Skeletal muscle satellite cell (primary cell): ENCODE data around the gene RNF126.
"Not testable (repeated sequence)": the region's sequence is repeated elsewhere in the genome, so short reads cannot be mapped to it uniquely, and the experiment has no call there.

Experiments
- H3K27me3 ChIP-seq: 2 replicates; pipeline ENCODE4 v1.7.0; 2013; ENCODE audit warnings: low read length; ENCODE audit not compliant: control insufficient read depth, insufficient read depth
- H3K36me3 ChIP-seq: 2 replicates; pipeline ENCODE4 v1.7.0; 2013; ENCODE audit warnings: mild to moderate bottlenecking, control low read depth, low read length; ENCODE audit not compliant: insufficient read depth
- H3K4me1 ChIP-seq: 2 replicates; pipeline ENCODE4 v1.7.0; 2013; ENCODE audit warnings: low read length; ENCODE audit not compliant: control insufficient read depth, insufficient read depth
- H3K4me2 ChIP-seq: 2 replicates; pipeline ENCODE4 v1.7.0; 2013; ENCODE audit warnings: mild to moderate bottlenecking, low read length
- H3K4me3 ChIP-seq: 2 replicates; pipeline ENCODE4 v1.7.0; 2013; ENCODE audit warnings: low read length
- H3K9ac ChIP-seq: 2 replicates; pipeline ENCODE4 v1.7.0; 2013; ENCODE audit warnings: mild to moderate bottlenecking, low read depth, low read length, moderate library complexity
- H3K9me3 ChIP-seq: replicated peaks from 2 replicates; pipeline ENCODE4 v1.7.0; 2013; ENCODE audit warnings: mild to moderate bottlenecking, control low read depth, low read length

The RNF126 gene

DNA sequence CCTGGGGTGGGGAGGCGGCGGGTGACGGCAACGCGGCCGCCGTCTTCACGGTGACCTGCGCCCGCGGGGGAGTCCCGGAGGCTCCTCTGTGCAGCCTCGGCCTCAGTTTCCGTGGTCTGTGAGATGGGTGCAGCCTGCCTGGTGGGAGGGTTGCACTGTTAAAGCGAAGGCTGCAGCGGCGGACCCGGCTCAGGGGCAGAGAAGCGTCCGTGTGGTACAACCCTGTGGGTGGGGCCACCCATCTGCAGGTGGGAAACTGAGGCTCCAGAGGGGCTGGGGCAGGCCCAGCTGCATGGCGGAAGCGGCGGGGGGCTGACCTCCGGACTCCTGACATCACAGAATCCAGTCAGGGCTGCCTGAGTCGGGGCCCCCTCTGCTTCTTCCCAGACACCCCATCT is 22.9 kb downstream of the RNF126 start:
- Histone ChIP-seq H3K36me3 (peaks cover 10% of the 10 kb centered on the region), H3K4me1 (peaks cover 6% of the 10 kb centered on the region), H3K9me3 (no peaks in the 10 kb centered on the region), H3K4me3 (peak overlapping the region; percentile 68), H3K4me2 (peak overlapping the region; percentile 89), H3K9ac (no peak overlapping the region), H3K27me3 (no peaks in the 10 kb centered on the region)

DNA sequence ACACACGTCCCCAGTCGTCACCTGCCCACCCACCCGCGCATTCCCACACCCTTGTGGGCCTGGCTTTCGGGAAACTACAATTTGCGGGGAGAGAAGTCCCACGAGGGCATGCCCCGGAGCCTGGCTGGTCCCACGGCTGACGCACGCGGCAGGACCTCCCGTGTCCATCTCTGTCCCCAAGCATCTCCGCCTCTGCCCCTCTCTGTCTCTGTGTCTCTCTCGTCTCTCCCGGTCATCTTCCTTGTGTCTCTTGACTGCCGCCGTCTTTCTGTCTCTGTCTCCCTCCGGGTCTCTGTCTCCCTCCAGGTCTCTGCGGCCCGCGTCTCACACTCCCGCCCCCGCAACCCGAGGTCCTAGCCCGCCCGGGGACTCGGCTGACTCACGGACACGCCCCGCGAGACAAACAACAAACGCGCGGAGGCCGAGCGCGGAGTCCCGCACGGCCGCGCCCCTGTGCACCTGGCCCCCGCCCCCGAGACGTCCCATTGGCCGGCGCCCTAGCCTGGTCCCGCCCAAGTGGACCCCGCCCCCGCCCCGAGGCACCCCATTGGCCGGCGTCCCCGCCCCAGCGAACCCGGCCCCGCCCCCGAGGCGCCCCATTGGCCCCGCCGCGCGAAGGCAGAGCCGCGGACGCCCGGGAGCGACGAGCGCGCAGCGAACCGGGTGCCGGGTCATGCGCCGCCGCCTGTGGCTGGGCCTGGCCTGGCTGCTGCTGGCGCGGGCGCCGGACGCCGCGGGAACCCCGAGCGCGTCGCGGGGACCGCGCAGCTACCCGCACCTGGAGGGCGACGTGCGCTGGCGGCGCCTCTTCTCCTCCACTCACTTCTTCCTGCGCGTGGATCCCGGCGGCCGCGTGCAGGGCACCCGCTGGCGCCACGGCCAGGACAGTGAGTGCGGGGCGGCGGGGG is 23.5 kb downstream of the RNF126 start, which contains the start of gene FGF22:
TSS of gene FGF22 (plus strand) at position 627 of the 908 bp plus-strand sequence. CDS start at position 674, 47 bp downstream.
- Histone ChIP-seq H3K4me2 (peak within 1 kb of the TSS; percentile 89), H3K9ac (peak within 1 kb of the TSS; percentile 17), H3K36me3 (peaks cover 4% of the 10 kb centered on the region)

DNA sequence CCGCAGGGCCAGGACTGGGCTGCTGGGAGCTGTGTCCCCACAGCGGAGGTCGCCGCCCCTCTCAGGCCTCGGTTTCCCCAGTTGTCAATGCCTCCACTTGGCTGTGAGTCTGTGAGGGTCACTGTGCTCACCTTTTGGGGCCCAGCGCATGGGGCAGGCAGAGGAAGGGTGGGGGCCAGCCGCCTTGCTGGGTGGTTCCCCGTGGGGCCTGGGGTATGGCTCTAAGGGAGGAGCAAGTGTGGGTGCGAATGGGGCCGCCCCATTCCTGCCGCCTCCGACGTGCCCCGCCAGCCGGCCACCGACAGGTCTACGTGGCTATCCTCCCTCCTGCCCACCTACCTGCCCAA is 24.1 kb downstream of the RNF126 start:
- Histone ChIP-seq H3K4me3 (peak overlapping the region; percentile 70), H3K4me2 (peak overlapping the region; percentile 88), H3K9ac (peak overlapping the region; percentile 17), H3K4me1 (peaks cover 12% of the 10 kb centered on the region), H3K27me3 (no peaks in the 10 kb centered on the region), H3K9me3 (no peaks in the 10 kb centered on the region), H3K36me3 (no peaks in the 10 kb centered on the region)

More for the DNA sequence above, 23.5 kb downstream of the RNF126 start, which contains the start of gene FGF22:
- Histone ChIP-seq H3K4me3 (peak within 1 kb of the TSS; percentile 70), H3K4me1 (peaks cover 6% of the 10 kb centered on the region), H3K27me3 (no peaks in the 10 kb centered on the region), H3K9me3 (no peaks in the 10 kb centered on the region)

DNA sequence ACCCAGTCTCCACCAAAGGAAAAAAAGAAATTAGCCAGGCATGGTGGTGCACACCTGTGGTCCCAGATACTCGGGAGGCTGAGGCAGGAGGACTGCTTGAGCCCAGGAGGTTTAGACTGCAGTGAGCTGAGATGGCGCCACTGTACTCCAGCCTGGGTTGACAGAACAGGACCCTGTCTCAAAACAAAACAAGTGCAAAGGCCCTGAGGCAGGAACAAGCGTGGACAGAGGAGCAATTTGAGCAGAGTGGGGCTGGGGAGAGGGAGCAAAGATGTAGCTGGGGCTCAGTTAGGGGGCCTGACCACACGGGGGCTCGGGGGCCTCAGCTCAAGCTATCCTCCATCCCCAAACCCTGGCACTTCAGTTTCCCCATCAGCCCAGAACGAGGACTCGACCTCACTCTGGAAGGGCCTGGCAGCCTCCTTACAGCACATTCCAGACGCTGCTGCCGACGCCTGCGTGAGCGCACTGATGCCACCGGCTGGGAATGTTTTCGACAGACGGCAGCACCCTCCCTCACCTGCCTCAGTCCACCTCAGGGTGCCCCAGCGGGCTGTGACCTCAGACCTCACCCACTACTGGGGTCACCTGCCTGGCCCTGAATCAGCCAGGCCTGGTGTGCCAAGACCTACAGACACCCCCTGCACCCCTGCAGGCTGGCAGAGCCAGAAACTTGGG is 27.9 kb downstream of the RNF126 start:
- H3K4me2 ChIP-seq, result no peak overlapping the region
- no peaks in the 10 kb centered on the region for H3K36me3 ChIP-seq
- H3K9ac ChIP-seq, result no peak overlapping the region
- no peaks in the 10 kb centered on the region for H3K27me3 ChIP-seq
- peaks cover 21% of the 10 kb centered on the region for H3K4me1 ChIP-seq
- no peak overlapping the region for H3K4me3 ChIP-seq
- no peaks in the 10 kb centered on the region for H3K9me3 ChIP-seq

DNA sequence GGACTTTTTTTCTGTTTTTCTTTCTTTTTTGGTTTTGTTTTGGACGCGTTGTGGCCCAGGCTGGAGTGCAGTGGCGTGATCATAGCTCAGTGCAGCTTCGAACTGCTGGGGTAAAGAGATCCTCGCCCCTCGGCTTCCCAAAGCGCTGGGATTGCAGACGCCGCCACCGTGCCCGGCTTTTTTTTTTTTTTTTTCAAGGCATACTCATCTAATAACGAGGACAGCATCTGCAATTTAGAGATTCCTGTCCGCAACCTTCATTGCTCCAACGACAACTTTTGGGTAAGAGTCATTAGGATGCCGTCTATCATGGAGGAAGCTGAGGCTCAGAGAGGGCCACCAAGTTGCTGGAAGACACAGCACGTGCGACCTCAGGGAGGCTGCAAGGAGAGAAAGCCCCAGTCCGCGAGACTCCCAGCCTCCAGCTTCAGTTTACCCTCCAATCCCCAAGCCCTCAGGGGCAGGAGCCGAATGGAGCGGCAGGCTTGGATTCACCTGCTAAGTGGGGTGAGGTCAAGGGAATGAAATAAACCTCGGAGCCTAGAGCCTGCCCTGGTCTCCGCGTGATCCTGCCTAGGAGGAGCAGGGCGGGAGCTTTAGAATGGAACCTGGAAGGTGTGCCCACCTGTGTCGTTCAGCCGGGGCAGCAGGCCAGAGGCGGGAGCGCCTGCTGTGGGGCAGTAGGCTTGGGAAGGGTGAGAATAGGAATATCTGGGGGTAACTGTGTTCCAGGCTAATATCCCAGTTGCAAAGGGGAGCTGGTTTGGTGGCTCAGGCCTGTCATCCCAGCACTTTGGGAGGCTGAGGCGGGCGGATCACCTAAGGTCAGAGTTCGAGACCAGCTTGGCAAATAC is 29.0 kb downstream of the RNF126 start:
- Histone ChIP-seq H3K27me3 (no peaks in the 10 kb centered on the region), H3K4me1 (peaks cover 17% of the 10 kb centered on the region), H3K36me3 (peaks cover 2% of the 10 kb centered on the region), H3K9ac (peak overlapping the region; percentile 87), H3K4me2 (peak overlapping the region; percentile 100), H3K9me3 (no peaks in the 10 kb centered on the region), H3K4me3 (peak overlapping the region; percentile 99)

DNA sequence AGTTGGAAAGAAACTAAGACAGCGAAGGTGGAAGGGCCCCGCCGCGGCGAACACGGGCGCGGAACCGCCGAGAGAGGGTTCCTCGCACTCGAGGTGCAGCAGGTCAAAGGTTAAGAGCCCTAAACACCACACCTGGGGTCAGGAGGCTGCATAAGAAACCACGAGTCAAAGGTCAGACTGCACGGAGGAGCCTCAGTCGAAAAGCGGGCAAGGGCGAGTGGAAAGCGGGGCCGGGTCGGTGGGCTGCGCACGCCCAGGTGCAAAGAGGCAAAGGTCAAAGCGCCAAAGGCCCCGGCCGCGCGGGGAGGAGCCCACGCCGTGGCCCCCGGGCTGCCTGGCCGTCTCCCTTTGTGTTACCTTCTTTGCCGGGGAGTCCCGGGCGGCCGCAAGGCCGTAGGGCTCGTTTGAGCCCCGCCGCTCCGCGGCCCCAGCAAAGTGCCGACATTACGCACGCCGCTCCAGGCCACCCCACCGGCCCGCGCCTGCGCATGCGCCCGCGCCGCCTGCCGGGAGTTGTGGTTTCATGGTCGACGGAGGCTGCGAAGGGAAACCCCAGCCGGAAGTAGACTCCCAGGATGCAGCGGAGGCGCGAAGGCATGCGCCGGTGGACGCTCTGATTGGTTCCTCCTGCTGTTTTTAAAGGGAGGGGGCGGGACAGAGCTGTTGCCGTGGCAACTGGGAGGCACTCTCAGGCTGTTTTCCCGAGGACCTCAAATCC is 29.8 kb downstream of the RNF126 start, which contains the start of gene POLRMT:
TSS of gene POLRMT (minus strand) at position 470 of the 718 bp plus-strand sequence. CDS start at position 445, 25 bp downstream.
- peak within 1 kb of the TSS; percentile 99 for H3K4me3 ChIP-seq
- peak within 1 kb of the TSS; percentile 100 for H3K4me2 ChIP-seq
- peak within 1 kb of the TSS; percentile 91 for H3K9ac ChIP-seq
- H3K36me3 ChIP-seq, result peaks cover 6% of the 10 kb centered on the region
- peaks cover 15% of the 10 kb centered on the region for H3K4me1 ChIP-seq
- no peaks in the 10 kb centered on the region for H3K27me3 ChIP-seq
- H3K9me3 ChIP-seq, result no peaks in the 10 kb centered on the region

DNA sequence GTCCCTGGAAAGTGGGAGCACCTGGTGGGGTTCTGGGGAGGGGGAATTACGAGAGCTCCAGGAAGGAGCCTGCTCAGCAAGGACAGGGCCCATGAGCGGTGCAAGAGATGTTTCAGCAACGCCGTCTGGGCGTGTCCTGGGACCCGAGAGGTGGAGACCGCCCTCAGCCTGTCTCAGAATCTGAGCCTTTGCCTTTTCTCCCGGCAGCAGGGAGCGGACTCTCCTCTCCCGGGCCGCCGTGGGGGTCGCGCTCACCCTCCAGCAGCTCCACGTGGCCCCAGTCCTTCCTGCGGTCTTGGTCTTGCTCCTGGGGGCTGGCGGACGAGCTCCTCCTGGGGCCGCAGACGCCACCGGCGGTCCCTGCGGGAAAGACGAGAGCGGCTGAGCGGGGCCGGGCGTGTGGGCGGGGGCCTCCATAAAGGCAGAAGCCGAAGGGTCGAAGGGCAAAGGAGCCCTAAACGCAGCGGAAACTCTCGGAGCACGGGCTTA is 30.4 kb downstream of the RNF126 start:
- Histone ChIP-seq H3K9me3 (no peaks in the 10 kb centered on the region), H3K4me1 (peaks cover 15% of the 10 kb centered on the region), H3K4me2 (peak overlapping the region; percentile 100), H3K4me3 (peak overlapping the region; percentile 99), H3K36me3 (peaks cover 9% of the 10 kb centered on the region), H3K27me3 (no peaks in the 10 kb centered on the region), H3K9ac (peak overlapping the region; percentile 91)

DNA sequence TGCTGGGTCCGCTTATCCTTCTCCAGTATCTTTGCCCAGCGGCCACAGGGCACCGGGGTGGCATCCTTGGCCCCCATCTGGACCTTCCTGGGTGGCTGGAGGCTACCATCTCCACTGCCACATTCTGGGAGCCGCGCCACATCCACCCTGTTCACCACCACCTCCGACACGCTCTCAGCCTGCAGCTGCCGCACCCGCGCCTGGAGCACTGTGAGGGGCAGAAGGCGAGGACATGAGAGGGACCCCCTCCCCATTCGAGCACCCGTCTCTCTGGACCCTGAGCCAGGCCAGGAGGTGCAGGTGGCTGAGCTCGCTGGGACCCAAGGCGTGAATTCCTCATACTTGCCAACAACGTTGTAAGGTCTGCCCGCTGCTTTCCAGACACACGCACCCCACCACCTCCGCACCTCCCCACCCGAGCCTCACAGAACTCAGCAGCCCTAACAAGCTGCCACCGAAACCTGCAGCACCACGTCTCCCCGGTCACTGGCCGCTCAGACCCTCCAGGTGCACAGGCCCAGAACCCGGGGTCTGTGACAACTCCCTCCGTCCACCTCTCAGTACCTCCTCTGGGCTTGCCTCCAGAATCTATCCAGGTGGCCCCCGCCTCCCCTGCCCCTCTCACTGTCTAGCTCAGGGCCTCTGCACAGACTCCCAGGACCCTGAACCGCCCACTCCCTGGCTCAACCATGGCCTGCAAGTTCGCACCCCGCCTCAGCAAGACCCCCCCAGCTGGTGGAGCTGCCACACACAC is 32.9 kb downstream of the RNF126 start:
- no peaks in the 10 kb centered on the region for H3K27me3 ChIP-seq
- no peak overlapping the region for H3K4me3 ChIP-seq
- H3K4me1 ChIP-seq, result peaks cover 15% of the 10 kb centered on the region
- H3K36me3 ChIP-seq, result peaks cover 15% of the 10 kb centered on the region
- no peak overlapping the region for H3K4me2 ChIP-seq
- no peak overlapping the region for H3K9ac ChIP-seq
- H3K9me3 ChIP-seq, result no peaks in the 10 kb centered on the region

DNA sequence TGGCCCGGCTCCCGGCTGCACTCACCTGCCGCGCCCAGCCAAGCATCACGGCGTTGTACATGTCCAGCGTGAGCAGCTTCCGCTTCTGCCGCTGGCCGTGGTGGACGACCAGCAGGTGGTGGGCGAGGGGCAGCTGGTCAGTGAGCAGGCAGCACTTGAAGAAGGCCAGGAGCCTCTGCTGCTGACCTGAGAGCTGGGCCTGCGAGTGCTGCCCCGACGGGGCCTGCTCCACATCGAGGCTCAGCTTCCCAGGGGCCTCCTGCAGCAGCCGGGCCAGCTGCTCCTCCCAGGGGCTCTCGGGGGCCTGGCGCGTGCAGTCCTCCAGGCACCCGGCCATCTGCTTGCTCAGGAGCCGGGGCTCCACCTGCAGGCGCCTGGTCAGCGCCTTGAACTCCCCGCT is 33.5 kb downstream of the RNF126 start:
- H3K4me2 ChIP-seq, H3K9me3 ChIP-seq, H3K27me3 ChIP-seq, H3K4me3 ChIP-seq, H3K9ac ChIP-seq: not testable (repeated sequence)
- Histone ChIP-seq H3K36me3 (peaks cover 16% of the 10 kb centered on the region), H3K4me1 (peaks cover 15% of the 10 kb centered on the region)

DNA sequence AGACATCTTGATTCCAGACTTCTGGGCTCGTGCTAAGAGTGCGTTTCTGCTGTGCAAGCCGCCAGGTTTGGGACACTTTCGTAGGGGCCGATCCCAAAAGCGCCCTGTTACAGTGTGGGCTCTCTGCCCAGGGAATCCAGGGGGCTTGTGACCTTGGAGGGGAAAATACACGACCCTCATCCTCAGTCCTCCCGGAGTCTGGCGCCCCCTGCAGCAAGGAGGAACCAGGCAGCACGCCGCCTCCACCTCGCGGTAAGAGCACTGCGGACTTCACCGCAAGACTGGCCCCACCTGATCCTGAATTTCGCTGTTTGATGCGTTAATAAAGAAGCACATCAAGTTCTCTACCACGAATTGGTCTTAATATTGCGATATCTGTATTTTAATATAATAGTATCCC is 34.8 kb downstream of the RNF126 start:
- Histone ChIP-seq H3K9me3 (no peaks in the 10 kb centered on the region), H3K9ac (no peak overlapping the region), H3K36me3 (peaks cover 21% of the 10 kb centered on the region), H3K27me3 (no peaks in the 10 kb centered on the region), H3K4me2 (no peak overlapping the region), H3K4me3 (no peak overlapping the region), H3K4me1 (peaks cover 19% of the 10 kb centered on the region)
